Upper lobe of left lung (tissue), 6 donors: Measurements from ENCODE around the gene GNB1L. TPM values are rescaled to one million over a fixed set of nuclear protein-coding genes. Genes with fewer than 3 reads are reported as not detected.
"Not testable (repeated sequence)": the region's sequence is repeated elsewhere in the genome, so short reads cannot be mapped to it uniquely, and the experiment has no call there.

ENCODE experiments used
- ATAC-seq, 2 donors: fragments of 200-7000 bp; cut with Tn5 transposase; one replicate each; pipeline ENCODE4 v1.9.1; 2022; ENCODE audit warnings: mild to moderate bottlenecking in 2 of 2, moderate library complexity in 2 of 2; ENCODE audit not compliant: low FRiP score in 2 of 2
- DNase-seq, 2 donors: peaks; one replicate each; pipeline ENCODE4 v3.0.0-alpha.2; 2019 to 2020
- H3K27ac ChIP-seq, 4 donors: fragments of 200-600 bp; sonication (generic); one replicate each; pipeline ENCODE4 v1.5.1; 2016 to 2019
- H3K27me3 ChIP-seq, 4 donors: fragments of 200-600 bp; sonication (generic); one replicate each; pipeline ENCODE4 v1.5.1; 2017 to 2019
- H3K36me3 ChIP-seq, 4 donors: fragments of 200-600 bp; sonication (generic); one replicate each; pipeline ENCODE4 v1.5.1; 2016 to 2019
- H3K4me1 ChIP-seq, 4 donors: fragments of 200-600 bp; sonication (generic); one replicate each; pipeline ENCODE4 v1.5.1; 2018 to 2019
- H3K4me3 ChIP-seq, 4 donors: fragments of 200-600 bp; sonication (generic); one replicate each; pipeline ENCODE4 v1.5.1; 2017 to 2019; ENCODE audit warnings: mild to moderate bottlenecking in 2 of 4, moderate library complexity in 1 of 4
- H3K9me3 ChIP-seq, 4 donors: fragments of 200-600 bp; sonication (generic); one replicate each; pipeline ENCODE4 v1.5.1; 2018 to 2019
- EP300 ChIP-seq, 4 donors: sonication (generic); formaldehyde crosslinking; IDR thresholded peaks; one replicate each; pipeline ENCODE4 v1.5.1; 2017; ENCODE audit warnings: antibody characterized with exemption in 4 of 4, control low read depth in 2 of 4
- POLR2A ChIP-seq, 4 donors: fragments of 450-650 bp; IDR thresholded peaks; one replicate each; pipeline ENCODE4 v1.5.1; 2016 to 2017; ENCODE audit warnings: antibody characterized with exemption in 4 of 4, mild to moderate bottlenecking in 2 of 4
- POLR2AphosphoS5 ChIP-seq, 2 donors: sonication (generic); formaldehyde crosslinking; IDR thresholded peaks; one replicate each; pipeline ENCODE4 v1.5.1; 2017; ENCODE audit warnings: antibody characterized with exemption in 2 of 2
- WGBS, 2 donors: methylation state at CpG; one replicate each; pipeline ENCODE4 v1.1.5; 2017 to 2018; 5-methylcytosine and 5-hydroxymethylcytosine counted together
- total RNA-seq, 6 donors: library from RNA; depleted of rRNA in 4 of 6; stranded (reverse); fragments of >200 nt in 4 of 6; gene quantifications; one replicate each; pipeline versions ENCODE4 v1.1.0 to v1.2.1, GENCODE V29; 2016 to 2021
- TF ChIP-seq, protein P1 (sequence below), 6 experiments: fragments of 450-650 bp in 4 of 6; fragments of 200-600 bp in 2 of 6; sonication (generic) in 2 of 6; IDR thresholded peaks; one replicate each; pipeline ENCODE4 v1.5.1; 2016 to 2019; ENCODE audit warnings: antibody characterized with exemption in 6 of 6
- donor health status: DM: no; HTN: no; CAD: no; lungs with moderate emphysema.
- donor health status: DM: no; HTN: yes; CAD: no; lungs with severe emphysema.

The GNB1L gene
- total RNA-seq, 6 donors from 2014 or later: 0.78 to 11.1 (median 6.8) TPM

DNA sequence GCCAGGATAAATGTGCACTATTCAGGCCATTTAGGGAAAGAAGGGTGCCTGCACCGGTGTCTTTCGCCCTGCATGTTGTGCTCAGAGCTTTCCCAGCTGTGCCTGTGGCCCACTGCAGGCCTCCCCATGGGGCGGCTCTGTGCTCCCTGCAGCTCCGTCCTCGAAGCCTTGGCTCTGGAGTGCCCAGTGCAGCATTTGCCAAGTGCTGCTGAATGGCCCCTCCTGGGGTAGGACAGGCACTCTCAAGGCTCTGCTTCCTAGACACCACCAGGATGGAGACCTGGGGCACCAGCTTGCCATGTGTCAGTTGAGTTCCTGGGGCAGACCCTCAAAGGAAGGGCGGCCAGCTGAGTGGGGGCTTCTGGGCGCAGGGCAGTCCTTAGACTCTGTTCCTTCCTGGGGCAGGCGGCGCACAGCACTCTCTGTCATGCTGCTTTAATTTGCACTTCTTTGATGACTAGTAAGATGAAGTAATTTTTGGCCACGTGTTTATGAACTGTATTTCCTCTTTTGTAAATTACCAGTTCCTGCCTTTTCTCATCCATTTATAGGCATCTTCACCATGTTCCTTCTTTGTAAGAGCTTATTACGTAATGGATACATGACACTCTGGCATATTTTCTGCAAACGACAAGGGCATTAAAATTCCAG, 32.1 kb upstream of the GNB1L start:
- H3K36me3 ChIP-seq: peaks cover 0 to 6% (median 3%) of the 10 kb centered on the region in 4 donors
- peak overlapping the region; percentile 52 to 76 (median 72) for H3K27ac ChIP-seq
- H3K4me3 ChIP-seq: no peak overlapping the region
- no peaks in the 10 kb centered on the region for H3K9me3 ChIP-seq
- WGBS, 2 donors: 36 to 50% methylated on average over 7 to 12 of the region's 12 CpGs
- TF ChIP-seq POLR2AphosphoS5 (IDR thresholded peaks at IDR 0.05) (peak in 1 of 2 donors; percentile 30), EP300 (IDR thresholded peaks at IDR 0.05) (no peak)
- no peaks in the 10 kb centered on the region for H3K27me3 ChIP-seq
- peak in 1 of 2 donors; percentile 60 for DNase-seq
- peak; percentile 52 to 83 for ATAC-seq
- H3K4me1 ChIP-seq: peaks cover 28 to 50% (median 30%) of the 10 kb centered on the region in 4 donors

DNA sequence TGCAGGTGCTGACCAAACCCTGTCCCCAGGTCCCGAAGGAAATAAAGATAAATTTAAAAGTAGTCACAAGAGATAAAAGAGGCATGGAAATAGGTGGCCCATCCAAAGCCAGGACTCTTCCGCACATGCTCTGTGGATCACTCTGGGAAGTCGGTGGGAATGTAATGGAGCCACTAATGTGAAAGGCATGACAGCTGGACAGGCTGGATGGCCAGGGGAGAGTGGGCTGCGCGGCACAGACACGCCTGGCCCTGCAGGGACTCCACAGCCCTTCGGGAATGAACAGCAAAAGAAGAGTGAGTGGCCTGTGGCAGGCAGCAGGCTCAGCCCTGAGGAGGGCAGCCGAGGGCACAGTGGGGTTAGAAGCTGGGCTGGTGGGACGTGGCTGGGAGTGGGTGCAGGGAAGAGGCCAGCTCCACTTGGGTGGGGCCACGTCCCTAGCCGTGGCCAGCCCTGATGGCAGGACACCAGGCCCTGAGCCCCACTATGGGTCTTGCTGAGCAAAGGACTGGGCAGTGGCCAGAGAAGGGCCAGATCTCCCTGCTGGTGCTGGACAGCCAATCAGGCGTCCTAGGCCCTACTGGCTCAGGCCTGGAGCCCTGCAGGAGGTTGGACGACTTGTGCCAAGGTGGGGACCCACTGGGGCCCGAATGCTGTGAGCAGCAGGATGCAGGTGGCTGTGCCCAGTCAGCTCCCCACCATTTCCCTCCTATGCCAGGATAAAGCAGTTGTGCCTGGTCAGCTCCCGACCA, 31.3 kb upstream of the GNB1L start:
- 79 to 82% methylated on average over 11 to 12 of the region's 15 CpGs for WGBS, 2 donors
- no peak for DNase-seq
- Histone ChIP-seq H3K27ac (peak overlapping the region in 3 of 4 donors; percentile 63 to 76 (median 71)), H3K9me3 (no peaks in the 10 kb centered on the region), H3K27me3 (no peaks in the 10 kb centered on the region), H3K36me3 (peaks cover 0 to 6% (median 3%) of the 10 kb centered on the region in 4 donors), H3K4me1 (peaks cover 26 to 50% (median 28%) of the 10 kb centered on the region in 4 donors), H3K4me3 (no peak overlapping the region)
- TF ChIP-seq POLR2AphosphoS5 (IDR thresholded peaks at IDR 0.05) (no peak), POLR2A (IDR thresholded peaks at IDR 0.05) (no peak)
- TF ChIP-seq, protein P1, sequence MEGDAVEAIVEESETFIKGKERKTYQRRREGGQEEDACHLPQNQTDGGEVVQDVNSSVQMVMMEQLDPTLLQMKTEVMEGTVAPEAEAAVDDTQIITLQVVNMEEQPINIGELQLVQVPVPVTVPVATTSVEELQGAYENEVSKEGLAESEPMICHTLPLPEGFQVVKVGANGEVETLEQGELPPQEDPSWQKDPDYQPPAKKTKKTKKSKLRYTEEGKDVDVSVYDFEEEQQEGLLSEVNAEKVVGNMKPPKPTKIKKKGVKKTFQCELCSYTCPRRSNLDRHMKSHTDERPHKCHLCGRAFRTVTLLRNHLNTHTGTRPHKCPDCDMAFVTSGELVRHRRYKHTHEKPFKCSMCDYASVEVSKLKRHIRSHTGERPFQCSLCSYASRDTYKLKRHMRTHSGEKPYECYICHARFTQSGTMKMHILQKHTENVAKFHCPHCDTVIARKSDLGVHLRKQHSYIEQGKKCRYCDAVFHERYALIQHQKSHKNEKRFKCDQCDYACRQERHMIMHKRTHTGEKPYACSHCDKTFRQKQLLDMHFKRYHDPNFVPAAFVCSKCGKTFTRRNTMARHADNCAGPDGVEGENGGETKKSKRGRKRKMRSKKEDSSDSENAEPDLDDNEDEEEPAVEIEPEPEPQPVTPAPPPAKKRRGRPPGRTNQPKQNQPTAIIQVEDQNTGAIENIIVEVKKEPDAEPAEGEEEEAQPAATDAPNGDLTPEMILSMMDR (IDR thresholded peaks at IDR 0.05): no peak
- ATAC-seq: no peak

DNA sequence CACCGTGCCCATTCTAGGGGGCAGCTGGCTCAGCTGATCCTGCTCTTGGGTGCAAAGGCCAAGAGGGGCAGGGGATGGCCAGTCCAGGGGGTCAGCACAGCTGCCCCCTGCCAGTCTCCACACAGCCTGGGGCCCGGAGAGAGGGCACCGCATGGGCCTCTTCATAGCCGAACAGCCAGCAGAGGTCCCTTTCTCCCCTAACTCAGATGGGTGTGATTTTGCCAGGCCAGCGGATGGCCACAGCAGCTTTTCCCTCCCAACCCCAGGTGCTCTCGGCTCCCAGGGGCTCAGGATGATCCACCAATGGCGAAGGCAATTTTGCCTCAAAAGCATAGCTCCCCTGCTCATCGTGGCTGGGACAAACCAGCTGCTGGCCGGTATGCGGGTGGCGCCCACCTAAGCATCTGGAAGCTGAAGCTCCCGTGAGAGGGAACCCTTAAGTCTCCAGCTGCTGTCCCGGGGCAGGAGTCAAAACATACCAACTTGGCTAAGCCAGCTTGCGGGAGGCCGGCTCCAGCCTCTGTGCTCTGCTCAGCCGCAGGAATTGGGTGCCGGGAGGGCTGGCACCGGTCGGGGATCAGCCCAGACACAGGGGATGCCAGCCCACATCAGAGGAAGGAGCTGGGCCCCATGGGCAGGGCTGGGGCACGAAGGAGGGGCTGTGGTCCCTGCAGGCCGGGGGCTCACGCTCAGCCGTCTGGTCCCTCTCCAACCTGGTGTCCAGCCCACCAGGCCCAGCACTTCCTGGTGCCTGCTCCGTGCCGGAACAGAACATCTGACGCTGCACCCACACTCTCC, 30.5 kb upstream of the GNB1L start:
- no peaks in the 10 kb centered on the region for H3K27me3 ChIP-seq
- H3K36me3 ChIP-seq: peaks cover 0 to 6% (median 3%) of the 10 kb centered on the region in 4 donors
- no peak for TF ChIP-seq EP300 (IDR thresholded peaks at IDR 0.05)
- TF ChIP-seq POLR2A (IDR thresholded peaks at IDR 0.05): no peak
- TF ChIP-seq, protein P1 (IDR thresholded peaks at IDR 0.05): no peak
- TF ChIP-seq POLR2AphosphoS5 (IDR thresholded peaks at IDR 0.05): no peak
- peaks cover 32 to 58% (median 32%) of the 10 kb centered on the region in 4 donors for H3K4me1 ChIP-seq
- ATAC-seq (no peak), DNase-seq (peak in 1 of 2 donors; percentile 62)
- H3K4me3 ChIP-seq: no peak overlapping the region
- WGBS, 2 donors: 92 to 93% methylated on average over 16 to 24 of the region's 26 CpGs
- H3K27ac ChIP-seq: no peak overlapping the region
- H3K9me3 ChIP-seq: no peaks in the 10 kb centered on the region

DNA sequence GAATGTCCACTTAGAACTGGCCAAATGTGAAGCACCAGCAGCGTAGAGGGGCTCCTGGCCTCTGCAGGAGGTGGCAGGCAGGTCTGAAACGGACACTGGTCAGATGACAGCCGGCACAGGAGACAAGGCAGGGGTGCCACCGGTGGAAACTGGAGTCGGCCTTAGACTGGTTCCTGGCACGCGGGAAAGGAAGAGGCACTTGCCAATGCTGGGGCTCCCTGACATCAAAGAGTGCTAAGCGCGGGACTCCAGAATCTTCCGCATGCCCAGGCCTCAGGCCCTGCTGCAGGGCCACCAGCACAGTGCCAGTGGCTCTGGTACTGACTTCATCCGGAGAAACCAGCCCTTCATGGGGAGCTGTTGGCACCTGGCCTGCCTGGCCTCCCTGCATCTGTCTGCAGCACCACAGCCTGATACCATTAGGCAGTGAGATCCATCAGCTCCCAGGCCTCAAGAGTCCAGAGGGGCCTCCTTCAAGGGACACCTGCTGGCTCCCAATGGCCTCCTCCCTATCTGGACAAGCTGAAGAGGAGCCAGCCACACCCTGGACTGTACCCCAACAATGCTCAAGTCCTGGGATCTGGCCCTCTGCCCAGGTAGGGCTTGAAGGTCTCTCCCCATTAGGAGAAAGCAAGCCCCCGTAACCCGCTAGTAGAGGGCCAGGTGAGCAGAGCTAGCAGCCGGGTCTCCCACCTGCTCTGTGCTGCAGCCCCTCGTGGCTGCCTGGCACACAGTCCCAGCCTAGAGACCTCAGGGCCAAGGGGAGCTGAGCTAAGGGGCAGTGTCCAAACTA, 29.7 kb upstream of the GNB1L start:
- DNase-seq (no peak), ATAC-seq (no peak)
- H3K4me3 ChIP-seq: no peak overlapping the region
- no peak overlapping the region for H3K27ac ChIP-seq
- no peaks in the 10 kb centered on the region for H3K27me3 ChIP-seq
- 90 to 95% methylated on average over 10 to 13 of the region's 15 CpGs for WGBS, 2 donors
- peaks cover 32 to 59% (median 32%) of the 10 kb centered on the region in 4 donors for H3K4me1 ChIP-seq
- no peaks in the 10 kb centered on the region for H3K9me3 ChIP-seq
- TF ChIP-seq EP300 (IDR thresholded peaks at IDR 0.05): no peak
- no peak for TF ChIP-seq POLR2A (IDR thresholded peaks at IDR 0.05)
- TF ChIP-seq, protein P1 (IDR thresholded peaks at IDR 0.05): no peak
- TF ChIP-seq POLR2AphosphoS5 (IDR thresholded peaks at IDR 0.05): no peak
- peaks cover 0 to 9% (median 3%) of the 10 kb centered on the region in 4 donors for H3K36me3 ChIP-seq

DNA sequence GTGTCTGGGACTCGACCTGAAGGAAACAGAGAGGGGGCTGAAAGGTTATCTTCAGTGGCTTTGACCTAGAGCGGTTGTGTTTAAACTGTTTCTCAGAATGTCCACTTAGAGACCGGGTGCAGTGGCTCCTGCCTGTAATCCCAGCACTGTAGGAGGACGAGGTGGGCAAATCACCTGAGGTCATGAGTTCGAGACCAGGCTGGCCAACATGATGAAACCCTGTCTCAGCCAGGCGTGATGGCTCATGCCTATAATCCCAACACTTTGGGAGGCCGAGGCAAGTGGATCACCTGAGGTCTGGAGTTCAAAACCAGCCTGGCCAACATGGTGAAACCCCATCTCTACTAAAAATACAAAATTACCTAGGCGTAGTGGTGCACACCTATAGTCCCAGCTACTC, 28.8 kb upstream of the GNB1L start:
- 90 to 93% methylated on average over 6 to 8 of the region's 8 CpGs for WGBS, 2 donors
- H3K4me1 ChIP-seq: peaks cover 32 to 59% (median 32%) of the 10 kb centered on the region in 4 donors
- not testable (repeated sequence) for H3K27ac ChIP-seq, H3K9me3 ChIP-seq, H3K36me3 ChIP-seq, H3K27me3 ChIP-seq, DNase-seq, ATAC-seq, H3K4me3 ChIP-seq
